Central memory CD8-positive, alpha-beta T cell (primary cell): ENCODE measurements around the gene USP30.

ENCODE experiments used
- ATAC-seq: fragments of 150-1000 bp; cut with Tn5 transposase; replicated peaks from 2 replicates; pipeline ENCODE4 v1.10.0; 2022; ENCODE audit warnings: mild to moderate bottlenecking, moderate FRiP score, moderate number of reproducible peaks; ENCODE audit not compliant: poor library complexity, severe bottlenecking; ENCODE audit errors: extremely low read depth
- DNase-seq, 2 donors: peaks; one replicate each; pipeline ENCODE4 v3.0.0; 2021; ENCODE audit warnings: low spot score in 2 of 2
- H3K27ac Mint-ChIP-seq: one replicate; pipeline ENCODE4 v1.8.0; 2022; ENCODE audit warnings: low read depth, mild to moderate bottlenecking, moderate library complexity, mixed read lengths
- H3K27me3 Mint-ChIP-seq: one replicate; pipeline ENCODE4 v1.8.0; 2022; ENCODE audit warnings: mixed read lengths
- H3K36me3 Mint-ChIP-seq: one replicate; pipeline ENCODE4 v1.8.0; 2022; ENCODE audit warnings: mild to moderate bottlenecking, moderate library complexity, mixed read lengths; ENCODE audit not compliant: insufficient read depth
- H3K4me1 Mint-ChIP-seq: one replicate; pipeline ENCODE4 v1.8.0; 2022; ENCODE audit warnings: mixed read lengths
- H3K4me3 Mint-ChIP-seq: one replicate; pipeline ENCODE4 v1.8.0; 2022; ENCODE audit warnings: mild to moderate bottlenecking, moderate library complexity, mixed read lengths
- H3K9me3 Mint-ChIP-seq: one replicate; pipeline ENCODE4 v1.8.0; 2022; ENCODE audit warnings: mixed read lengths

Gene USP30

DNA sequence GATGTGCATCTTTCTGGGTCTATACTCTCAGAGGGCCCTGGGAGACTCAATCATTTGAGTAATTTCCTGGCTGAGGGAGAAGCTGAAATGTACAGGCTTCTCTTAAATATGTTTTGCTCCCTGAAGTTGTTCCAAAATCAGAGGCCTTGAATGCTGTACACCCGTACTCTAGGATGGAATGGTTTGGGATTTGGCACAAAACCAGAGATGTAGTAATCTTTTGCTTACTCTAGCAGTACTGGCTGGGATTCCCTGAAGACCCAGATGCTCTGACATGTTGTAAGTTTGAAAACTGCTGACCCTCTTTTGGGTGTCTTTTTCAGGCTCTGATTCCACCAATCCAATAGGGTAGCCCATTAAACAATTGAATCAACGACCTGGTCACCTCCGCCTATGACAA lies 74.4 kb downstream of the USP30 start:
- Mint-ChIP-seq H3K9me3 (no peaks in the 10 kb centered on the region), H3K4me3 (no peak overlapping the region), H3K36me3 (no peaks in the 10 kb centered on the region), H3K27me3 (no peaks in the 10 kb centered on the region), H3K27ac (no peak overlapping the region), H3K4me1 (peaks cover 11% of the 10 kb centered on the region)
- no peak for ATAC-seq
- DNase-seq, result no peak

DNA sequence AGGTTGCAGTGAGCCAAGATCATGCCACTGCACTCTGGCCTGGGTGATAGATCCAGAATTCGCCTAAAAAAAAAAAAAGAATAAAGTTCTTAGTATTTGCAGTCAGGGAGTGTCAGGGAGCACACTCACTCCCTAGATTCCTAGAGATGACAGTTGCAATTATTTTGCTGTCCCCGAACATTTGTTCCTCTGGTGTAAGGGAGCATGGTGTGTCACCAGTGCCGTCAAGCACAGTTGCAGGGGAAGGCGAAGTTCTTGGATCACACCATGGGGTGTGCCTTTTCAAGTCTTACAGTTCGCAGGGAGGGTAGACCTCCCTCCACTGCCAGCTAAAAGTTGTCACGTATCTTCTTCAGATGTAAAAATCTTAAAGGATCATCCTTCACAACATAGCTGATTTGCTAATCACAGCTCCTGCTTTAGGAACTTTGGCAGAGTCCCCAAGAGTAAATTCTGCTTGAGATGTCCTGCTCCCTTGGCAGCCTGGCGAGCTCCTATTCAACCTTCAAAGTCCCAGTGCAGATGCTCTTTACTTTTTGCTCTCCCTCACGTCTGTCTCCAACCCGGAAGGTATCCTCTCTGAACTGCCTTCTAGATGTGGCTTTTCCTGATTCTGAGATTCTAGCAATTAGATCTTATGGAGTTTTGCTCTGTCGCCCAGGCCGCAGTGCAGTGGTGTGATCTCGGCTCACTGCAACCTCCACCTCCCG lies 75.3 kb downstream of the USP30 start:
- no peak for ATAC-seq
- no peaks in the 10 kb centered on the region for H3K27me3 Mint-ChIP-seq
- H3K27ac Mint-ChIP-seq, result no peak overlapping the region
- peaks cover 11% of the 10 kb centered on the region for H3K4me1 Mint-ChIP-seq
- DNase-seq, result no peak
- no peaks in the 10 kb centered on the region for H3K9me3 Mint-ChIP-seq
- no peak overlapping the region for H3K4me3 Mint-ChIP-seq
- H3K36me3 Mint-ChIP-seq, result peaks cover 2% of the 10 kb centered on the region

DNA sequence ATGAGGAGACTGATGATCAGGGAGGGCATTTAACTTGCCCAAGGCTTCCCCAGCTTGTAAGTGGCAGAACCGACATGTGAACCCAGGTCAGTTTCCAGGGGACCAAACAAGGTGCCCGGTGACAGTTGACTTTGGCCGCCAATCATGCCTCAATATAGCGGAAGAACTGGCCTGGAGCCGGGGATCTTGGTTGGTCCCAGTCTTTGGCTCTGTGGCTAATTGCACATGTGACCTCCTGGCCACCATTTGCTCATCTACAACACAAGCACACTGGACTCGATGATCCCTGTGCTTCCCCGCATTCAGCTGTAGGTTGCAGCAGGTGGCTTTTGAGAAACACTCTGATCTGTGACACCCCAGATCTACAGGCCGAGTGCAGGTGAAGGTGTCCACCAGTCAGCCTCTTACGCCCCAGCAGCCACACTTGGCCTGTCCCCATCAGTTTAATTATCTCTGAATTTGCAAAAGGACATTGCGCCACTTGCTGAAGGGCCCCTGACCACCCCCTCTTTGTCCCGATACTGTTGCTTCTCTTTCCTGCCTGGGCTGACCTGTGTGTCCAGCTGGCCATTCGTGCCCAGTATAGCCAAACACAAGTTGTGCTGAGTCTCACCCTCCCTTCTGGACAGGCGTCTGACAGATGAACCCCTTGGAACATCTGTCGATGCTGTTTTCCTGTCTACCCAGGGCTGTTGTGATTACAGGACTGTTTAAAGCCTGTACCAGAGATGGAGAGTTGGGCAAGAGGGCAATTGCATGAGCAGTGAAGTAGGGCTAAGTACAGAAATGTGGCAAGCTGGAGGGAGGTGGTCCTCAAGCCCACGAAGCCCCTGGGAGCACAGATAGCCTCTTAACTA lies 78.1 kb downstream of the USP30 start:
- H3K27me3 Mint-ChIP-seq, result no peaks in the 10 kb centered on the region
- H3K27ac Mint-ChIP-seq, result no peak overlapping the region
- H3K4me3 Mint-ChIP-seq, result no peak overlapping the region
- no peak for ATAC-seq
- no peak for DNase-seq
- H3K36me3 Mint-ChIP-seq, result peaks cover 3% of the 10 kb centered on the region
- peaks cover 6% of the 10 kb centered on the region for H3K4me1 Mint-ChIP-seq
- H3K9me3 Mint-ChIP-seq, result no peaks in the 10 kb centered on the region

- Mint-ChIP-seq H3K9me3 (no peaks in the 10 kb centered on the region), H3K36me3 (peaks cover 3% of the 10 kb centered on the region), H3K27me3 (no peaks in the 10 kb centered on the region), H3K4me1 (no peaks in the 10 kb centered on the region), H3K4me3 (no peak overlapping the region), H3K27ac (no peak overlapping the region)
- ATAC-seq, result no peak
- no peak for DNase-seq
Observed at GRCh38 chr12:109131154-109132050, 79.0 kb downstream of the USP30 start.

DNA sequence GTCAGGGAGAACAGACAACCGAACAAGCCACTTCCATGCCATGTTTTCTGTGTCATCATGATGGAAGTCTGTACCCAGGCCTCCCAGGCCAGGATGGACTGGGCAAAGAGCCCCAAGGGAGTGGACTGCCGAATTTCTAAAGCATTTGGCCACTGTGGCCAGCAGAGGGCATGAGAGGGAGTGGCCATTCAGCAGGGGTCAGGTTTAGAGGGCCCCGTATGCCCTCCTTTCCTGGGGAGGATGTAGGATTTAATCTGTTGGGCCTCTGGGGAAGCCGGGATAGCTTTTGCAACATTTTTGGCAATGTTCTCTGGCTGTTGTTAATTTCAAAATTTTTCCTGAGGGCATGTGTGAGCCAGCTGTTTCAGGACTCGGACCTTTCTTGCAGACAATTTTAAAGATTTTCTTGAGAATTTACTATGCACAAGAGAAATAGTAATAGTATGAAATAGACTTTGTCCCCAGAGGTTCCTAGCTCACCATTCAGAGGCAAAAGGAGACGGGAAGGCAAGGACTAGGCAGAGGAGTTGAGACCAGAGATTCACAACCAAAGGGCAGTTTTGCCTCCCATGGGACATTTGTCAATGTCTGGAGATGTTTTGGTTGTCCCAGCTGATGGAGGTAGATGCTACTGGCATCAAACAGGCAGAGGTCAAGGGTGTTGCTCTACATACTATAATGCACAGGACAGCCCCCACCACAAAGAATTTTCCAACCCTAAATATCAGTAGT lies 82.0 kb downstream of the USP30 start:
- Mint-ChIP-seq H3K27ac (no peak overlapping the region), H3K27me3 (peaks cover 13% of the 10 kb centered on the region), H3K9me3 (no peaks in the 10 kb centered on the region), H3K4me3 (no peak overlapping the region), H3K4me1 (no peaks in the 10 kb centered on the region), H3K36me3 (peaks cover 5% of the 10 kb centered on the region)
- ATAC-seq (no peak), DNase-seq (no peak)

DNA sequence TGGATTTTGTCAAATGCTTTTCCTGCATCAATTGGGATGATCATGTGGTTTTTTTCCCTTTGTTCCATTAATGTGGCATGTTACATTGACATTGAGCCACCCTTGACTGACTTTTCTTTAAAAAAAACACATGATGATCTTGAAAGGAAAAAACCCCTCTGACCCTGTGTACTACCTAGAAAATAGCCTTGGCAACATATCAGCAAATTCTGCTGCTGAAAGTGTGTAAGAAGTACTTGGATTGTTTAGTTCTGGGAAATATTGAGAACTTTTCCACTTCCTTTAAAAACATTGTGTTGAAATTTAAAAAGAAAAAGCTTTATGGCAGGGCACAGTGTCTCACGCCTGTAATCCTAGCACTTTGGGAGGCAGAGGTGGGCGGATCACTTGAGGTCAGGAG lies 84.7 kb downstream of the USP30 start:
- no peak overlapping the region for H3K27ac Mint-ChIP-seq
- H3K27me3 Mint-ChIP-seq, result peaks cover 22% of the 10 kb centered on the region
- H3K4me3 Mint-ChIP-seq, result no peak overlapping the region
- H3K9me3 Mint-ChIP-seq, result no peaks in the 10 kb centered on the region
- no peaks in the 10 kb centered on the region for H3K4me1 Mint-ChIP-seq
- H3K36me3 Mint-ChIP-seq, result peaks cover 5% of the 10 kb centered on the region
- DNase-seq (no peak), ATAC-seq (no peak)
